Loucy (cell line): Measurements from ENCODE around the gene ANGPT4.

Experiments
- EZH2phosphoT487 ChIP-seq: fragments of 200-600 bp; IDR thresholded peaks from 2 replicates; pipeline ENCODE4 v1.6.1; 2018; ENCODE audit warnings: antibody characterized with exemption, mild to moderate bottlenecking, moderate library complexity, borderline replicate concordance
- TF ChIP-seq, protein P1 (sequence below): fragments of 200-600 bp; sonication (generic); conservative IDR thresholded peaks from 2 replicates; pipeline ENCODE4 v1.5.1; 2014; ENCODE audit warnings: mild to moderate bottlenecking, antibody characterized with exemption, low read length

DNA sequence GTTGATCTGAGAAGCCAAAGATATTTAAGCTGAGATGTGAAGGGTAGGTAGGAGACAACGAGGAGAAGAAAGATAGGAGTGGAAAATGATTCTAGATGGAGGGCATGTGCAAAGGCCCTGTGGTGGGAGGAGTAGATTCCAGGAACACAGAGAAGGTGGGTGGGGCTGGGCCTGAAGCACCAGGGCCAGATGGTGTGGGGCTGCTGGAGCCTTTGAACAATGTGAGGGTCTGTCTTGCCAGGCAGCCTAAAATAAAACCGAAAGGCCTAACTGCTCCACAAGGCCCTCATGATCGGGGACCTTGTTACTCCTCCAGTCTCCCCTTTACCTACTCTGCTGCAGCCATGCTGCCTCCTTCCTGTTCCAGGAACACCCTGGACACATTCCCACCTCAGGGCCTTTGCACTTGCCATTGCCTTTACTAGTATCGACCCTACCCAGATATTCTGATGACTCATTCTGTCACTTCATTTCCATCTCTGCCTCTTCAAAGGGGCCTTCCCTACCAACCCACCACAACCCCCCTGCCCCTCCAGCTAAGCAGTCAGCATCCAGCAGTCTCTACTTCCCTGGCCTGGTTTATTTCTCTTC is 62.6 kb downstream of the ANGPT4 start:
- TF ChIP-seq, protein P1, sequence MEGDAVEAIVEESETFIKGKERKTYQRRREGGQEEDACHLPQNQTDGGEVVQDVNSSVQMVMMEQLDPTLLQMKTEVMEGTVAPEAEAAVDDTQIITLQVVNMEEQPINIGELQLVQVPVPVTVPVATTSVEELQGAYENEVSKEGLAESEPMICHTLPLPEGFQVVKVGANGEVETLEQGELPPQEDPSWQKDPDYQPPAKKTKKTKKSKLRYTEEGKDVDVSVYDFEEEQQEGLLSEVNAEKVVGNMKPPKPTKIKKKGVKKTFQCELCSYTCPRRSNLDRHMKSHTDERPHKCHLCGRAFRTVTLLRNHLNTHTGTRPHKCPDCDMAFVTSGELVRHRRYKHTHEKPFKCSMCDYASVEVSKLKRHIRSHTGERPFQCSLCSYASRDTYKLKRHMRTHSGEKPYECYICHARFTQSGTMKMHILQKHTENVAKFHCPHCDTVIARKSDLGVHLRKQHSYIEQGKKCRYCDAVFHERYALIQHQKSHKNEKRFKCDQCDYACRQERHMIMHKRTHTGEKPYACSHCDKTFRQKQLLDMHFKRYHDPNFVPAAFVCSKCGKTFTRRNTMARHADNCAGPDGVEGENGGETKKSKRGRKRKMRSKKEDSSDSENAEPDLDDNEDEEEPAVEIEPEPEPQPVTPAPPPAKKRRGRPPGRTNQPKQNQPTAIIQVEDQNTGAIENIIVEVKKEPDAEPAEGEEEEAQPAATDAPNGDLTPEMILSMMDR = no peak
- no peak for TF ChIP-seq EZH2phosphoT487
